PFSK-1 (cell line): ENCODE measurements around the gene CPA2. TPM values are rescaled to one million over a fixed set of nuclear protein-coding genes. Genes with fewer than 3 reads are reported as not detected.

Source experiments
- FOXP2 ChIP-seq: optimal IDR thresholded peaks from 2 replicates; pipeline ENCODE3; 2011; ENCODE audit warnings: borderline replicate concordance, control low read depth, inconsistent platforms; ENCODE audit not compliant: insufficient read depth; ENCODE audit errors: extremely low read length, extremely low read depth
- POLR2AphosphoS5 ChIP-seq: IDR thresholded peaks from 2 replicates; pipeline ENCODE4 v1.6.1; 2012; ENCODE audit warnings: low read depth, mild to moderate bottlenecking, control low read depth, low read length, moderate library complexity
- SIN3A ChIP-seq: IDR thresholded peaks from 2 replicates; pipeline ENCODE4 v1.6.1; 2012; ENCODE audit warnings: mild to moderate bottlenecking, low read length, moderate library complexity, borderline replicate concordance; ENCODE audit not compliant: insufficient read depth
- TAF1 ChIP-seq: IDR thresholded peaks from 2 replicates; pipeline ENCODE4 v1.6.1; 2012; ENCODE audit warnings: low read length, control low read depth, borderline replicate concordance; ENCODE audit not compliant: insufficient read depth
- polyA plus RNA-seq: library from polyadenylated mRNA; unstranded; fragments of >200 nt; gene quantifications from one replicate; pipeline ENCODE4 v1.2.1, GENCODE V29; 2012; ENCODE audit warnings: low read depth, missing spikeins; ENCODE audit not compliant: insufficient read length
- TF ChIP-seq, protein P1 (sequence below), 2 experiments: IDR thresholded peaks; 2 replicates each; pipeline versions ENCODE4 v1.6.1 to v1.8.0; 2011 to 2012; ENCODE audit warnings: low read depth in 2 of 2, low read length in 2 of 2, control low read depth in 1 of 2, inconsistent platforms in 1 of 2, mild to moderate bottlenecking in 1 of 2, moderate library complexity in 1 of 2; ENCODE audit not compliant: insufficient read depth in 1 of 2

Gene CPA2
- polyA plus RNA-seq, result not detected

DNA sequence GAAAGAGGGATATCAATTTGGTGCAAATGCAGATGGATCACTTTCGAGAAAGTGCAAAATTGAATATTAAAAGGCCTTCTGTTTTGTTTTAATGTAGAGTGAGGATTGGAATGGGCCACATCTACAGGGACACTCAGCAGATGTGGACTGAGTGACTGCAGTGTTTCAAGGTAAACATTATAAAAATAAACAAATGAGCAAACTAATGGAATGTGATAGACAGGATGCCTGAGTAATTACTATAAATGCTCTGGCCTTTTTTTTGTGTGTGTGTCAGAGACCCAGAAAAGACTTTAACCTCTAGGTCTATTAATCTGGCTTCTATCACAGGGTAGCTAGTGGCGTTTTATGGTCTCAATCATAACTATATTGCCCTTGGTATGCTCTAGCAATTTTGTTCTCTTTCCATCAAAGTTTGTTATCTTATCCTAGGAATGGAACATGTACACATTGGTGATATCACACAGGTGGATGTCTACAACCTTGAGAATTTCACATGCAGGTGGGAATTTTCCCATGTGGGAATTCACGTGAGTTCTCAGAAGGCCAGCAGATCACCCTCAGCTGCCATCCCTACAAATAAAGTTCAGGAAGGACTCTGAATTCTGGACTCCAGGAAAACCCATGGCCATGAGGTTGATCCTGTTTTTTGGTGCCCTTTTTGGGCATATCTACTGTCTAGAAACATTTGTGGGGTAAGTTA lies at the start of gene CPA2:
Gene CPA2, plus strand, starts transcription at position 606 of the 703 bp plus-strand sequence. Its CDS starts 19 bp downstream, at position 625.
- TF ChIP-seq POLR2AphosphoS5, result no peak
- TF ChIP-seq TAF1, result no peak

DNA sequence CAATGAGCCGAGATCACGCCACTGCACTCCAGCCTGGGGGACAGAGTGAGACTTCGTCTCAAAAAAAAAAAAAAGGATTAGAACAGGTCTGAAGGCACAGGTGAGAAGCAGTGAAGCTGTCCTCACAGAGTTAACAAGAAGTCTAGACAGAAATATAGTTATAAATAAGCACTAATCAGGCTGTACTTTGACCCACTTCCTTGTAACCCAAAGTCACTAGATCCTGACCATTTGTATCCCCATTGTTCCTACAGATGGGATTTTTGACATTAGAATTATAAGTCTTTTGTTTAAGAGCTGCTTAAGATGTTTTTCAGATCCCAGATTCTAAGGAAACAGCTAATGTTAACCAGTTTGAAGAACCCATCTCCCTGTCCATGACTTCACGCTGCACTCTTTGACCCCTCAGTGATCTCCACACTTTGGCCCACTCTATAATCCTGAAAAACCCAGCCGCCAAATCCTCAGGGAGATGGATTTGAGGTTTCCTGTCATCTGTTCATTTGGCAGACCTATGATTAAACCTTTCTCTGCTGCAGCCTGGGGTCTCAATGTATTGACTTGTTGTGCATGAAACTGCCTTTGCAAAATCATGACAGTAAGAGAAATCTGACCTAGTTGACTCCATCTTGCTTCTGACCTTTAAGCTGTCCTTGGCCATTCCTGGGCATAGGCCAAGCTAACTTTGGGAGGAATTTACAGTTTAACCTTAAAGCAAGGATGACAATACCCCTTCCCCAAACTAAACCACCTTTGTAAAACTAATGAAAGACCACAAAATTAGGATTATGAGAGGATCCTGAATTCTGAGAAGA lies 47.6 kb upstream of the CPA2 start:
- no peak for TF ChIP-seq POLR2AphosphoS5

DNA sequence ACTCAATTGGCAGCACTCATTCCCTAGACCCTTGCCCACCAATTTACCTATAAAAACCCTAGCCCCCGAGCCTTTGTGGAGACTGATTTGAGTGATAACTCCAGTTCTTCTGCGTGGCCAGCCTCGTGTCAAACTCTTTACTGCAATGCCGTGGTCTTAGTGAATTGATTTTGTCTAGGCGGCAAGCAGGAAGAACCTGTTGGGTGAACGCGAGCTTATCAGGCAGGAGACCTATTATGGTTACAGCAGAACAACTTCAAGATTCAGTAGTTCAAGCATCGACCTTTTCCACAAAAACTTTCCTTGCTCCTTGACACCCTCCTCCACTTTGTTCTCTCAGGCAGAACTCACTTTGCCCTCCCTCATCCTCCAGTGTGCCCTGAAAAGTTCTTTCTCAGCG lies 46.8 kb upstream of the CPA2 start:
- TF ChIP-seq, protein P1, sequence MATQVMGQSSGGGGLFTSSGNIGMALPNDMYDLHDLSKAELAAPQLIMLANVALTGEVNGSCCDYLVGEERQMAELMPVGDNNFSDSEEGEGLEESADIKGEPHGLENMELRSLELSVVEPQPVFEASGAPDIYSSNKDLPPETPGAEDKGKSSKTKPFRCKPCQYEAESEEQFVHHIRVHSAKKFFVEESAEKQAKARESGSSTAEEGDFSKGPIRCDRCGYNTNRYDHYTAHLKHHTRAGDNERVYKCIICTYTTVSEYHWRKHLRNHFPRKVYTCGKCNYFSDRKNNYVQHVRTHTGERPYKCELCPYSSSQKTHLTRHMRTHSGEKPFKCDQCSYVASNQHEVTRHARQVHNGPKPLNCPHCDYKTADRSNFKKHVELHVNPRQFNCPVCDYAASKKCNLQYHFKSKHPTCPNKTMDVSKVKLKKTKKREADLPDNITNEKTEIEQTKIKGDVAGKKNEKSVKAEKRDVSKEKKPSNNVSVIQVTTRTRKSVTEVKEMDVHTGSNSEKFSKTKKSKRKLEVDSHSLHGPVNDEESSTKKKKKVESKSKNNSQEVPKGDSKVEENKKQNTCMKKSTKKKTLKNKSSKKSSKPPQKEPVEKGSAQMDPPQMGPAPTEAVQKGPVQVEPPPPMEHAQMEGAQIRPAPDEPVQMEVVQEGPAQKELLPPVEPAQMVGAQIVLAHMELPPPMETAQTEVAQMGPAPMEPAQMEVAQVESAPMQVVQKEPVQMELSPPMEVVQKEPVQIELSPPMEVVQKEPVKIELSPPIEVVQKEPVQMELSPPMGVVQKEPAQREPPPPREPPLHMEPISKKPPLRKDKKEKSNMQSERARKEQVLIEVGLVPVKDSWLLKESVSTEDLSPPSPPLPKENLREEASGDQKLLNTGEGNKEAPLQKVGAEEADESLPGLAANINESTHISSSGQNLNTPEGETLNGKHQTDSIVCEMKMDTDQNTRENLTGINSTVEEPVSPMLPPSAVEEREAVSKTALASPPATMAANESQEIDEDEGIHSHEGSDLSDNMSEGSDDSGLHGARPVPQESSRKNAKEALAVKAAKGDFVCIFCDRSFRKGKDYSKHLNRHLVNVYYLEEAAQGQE (IDR thresholded peaks at IDR 0.05; ENCODE audit: insufficient read depth in 1 of 2, low read depth in 2 of 2, low read length in 2 of 2), result no peak
- TF ChIP-seq FOXP2 (no peak), TAF1 (no peak)

DNA sequence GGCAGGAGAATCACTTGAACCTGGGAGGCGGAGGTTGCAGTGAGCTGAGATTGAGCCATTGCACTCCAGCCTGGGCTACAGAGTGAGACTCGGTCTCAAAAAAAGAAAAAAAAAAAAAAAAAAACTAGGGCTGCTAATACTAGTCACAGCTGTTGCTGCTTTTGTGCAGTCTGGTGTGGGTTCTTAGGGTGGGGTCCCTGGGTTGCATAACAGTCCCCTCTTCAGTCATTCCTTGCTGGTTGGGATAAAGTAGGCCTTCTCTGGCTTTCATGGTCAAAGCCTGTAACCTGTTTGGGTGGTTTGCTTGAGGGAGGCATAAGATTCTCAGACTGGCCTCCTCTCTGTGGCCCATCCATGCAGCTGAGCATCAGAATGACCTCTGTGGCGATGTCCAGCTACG lies 44.9 kb upstream of the CPA2 start:
- TF ChIP-seq SIN3A (no peak), POLR2AphosphoS5 (no peak), TAF1 (no peak), FOXP2 (no peak)
- TF ChIP-seq, protein P1 (IDR thresholded peaks at IDR 0.05; ENCODE audit: insufficient read depth in 1 of 2, low read depth in 2 of 2, low read length in 2 of 2), result no peak

DNA sequence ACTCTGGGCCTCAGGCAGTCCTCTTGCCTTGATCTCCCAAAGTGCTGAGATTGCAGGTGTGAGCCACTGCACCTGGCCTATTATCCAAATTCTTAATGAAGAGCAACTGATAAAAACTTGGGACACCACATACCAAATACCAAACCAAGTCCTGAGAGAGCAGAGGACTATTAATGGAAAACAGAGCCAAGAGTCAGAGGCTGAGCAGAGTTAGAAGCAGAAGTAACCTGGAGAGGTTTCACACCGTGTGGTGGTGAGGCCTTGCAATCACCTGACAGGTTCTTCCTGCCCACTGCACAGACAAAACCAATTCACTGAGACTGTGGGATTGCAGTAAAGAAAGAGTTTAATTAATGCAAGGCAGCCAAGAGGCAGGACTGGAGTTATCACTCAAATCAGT lies 43.0 kb upstream of the CPA2 start:
- TF ChIP-seq TAF1, result no peak
- TF ChIP-seq SIN3A, result no peak
- no peak for TF ChIP-seq FOXP2
- TF ChIP-seq, protein P1 (IDR thresholded peaks at IDR 0.05; ENCODE audit: insufficient read depth in 1 of 2, low read depth in 2 of 2, low read length in 2 of 2), result no peak
- TF ChIP-seq POLR2AphosphoS5, result no peak

DNA sequence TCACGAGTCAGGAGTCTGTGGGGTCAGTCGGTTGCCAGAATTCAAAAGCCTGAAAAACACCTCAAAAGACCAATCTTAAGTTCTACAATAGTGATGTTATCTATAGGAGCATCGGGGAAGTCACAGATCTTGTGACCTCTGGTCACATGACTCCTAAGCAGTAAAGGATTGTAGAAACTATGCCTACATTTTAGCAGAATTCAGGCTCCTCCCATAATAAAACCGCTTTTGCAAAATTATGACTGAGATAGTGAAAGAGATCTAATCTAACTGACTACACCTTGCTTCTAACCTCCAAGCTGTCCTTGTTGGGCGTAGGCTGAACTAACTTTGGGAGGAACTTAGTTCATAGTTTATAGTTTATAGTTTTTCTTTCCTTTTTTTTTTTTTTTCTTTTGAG lies 42.5 kb upstream of the CPA2 start:
- no peak for TF ChIP-seq FOXP2
- TF ChIP-seq POLR2AphosphoS5, result no peak
- TF ChIP-seq, protein P1 (IDR thresholded peaks at IDR 0.05; ENCODE audit: insufficient read depth in 1 of 2, low read depth in 2 of 2, low read length in 2 of 2), result no peak
- no peak for TF ChIP-seq TAF1
- TF ChIP-seq SIN3A, result no peak
